Kidney epithelial cell (primary cell): ENCODE results near the gene CLASRP. TPM values are rescaled to one million over a fixed set of nuclear protein-coding genes. Genes with fewer than 3 reads are reported as not detected.
A peak's percentile ranks its signal among the peaks of the same experiment; 100 is the strongest.

Source experiments
- DNase-seq: peaks from one replicate; pipeline ENCODE4 v3.0.0-alpha.2; 2010; ENCODE audit warnings: low read depth
- H3K27me3 ChIP-seq: 2 replicates; pipeline ENCODE4 v1.6.0; 2011; ENCODE audit warnings: low read length; ENCODE audit not compliant: control insufficient read depth, insufficient read depth
- H3K36me3 ChIP-seq: 2 replicates; pipeline ENCODE4 v1.5.1; 2011; ENCODE audit warnings: low read length; ENCODE audit not compliant: control insufficient read depth, insufficient read depth
- H3K4me3 ChIP-seq: 2 replicates; pipeline ENCODE4 v1.5.1; 2011; ENCODE audit warnings: low read depth, mild to moderate bottlenecking, control low read depth, low read length
- total RNA-seq: library from RNA; depleted of rRNA; stranded (reverse); fragments of >200 nt; gene quantifications from 2 replicates; pipeline ENCODE4 v1.2.3, GENCODE V29; 2015
- TF ChIP-seq, protein P1 (sequence below): IDR thresholded peaks from 2 replicates; pipeline ENCODE4 v1.5.1; 2011; ENCODE audit warnings: mild to moderate bottlenecking, moderate library complexity, low read length, control low read depth, inconsistent platforms; ENCODE audit not compliant: insufficient read depth, poor library complexity, severe bottlenecking

The CLASRP gene
- total RNA-seq, 1 donor from 2014 or later = 65.7 TPM

DNA sequence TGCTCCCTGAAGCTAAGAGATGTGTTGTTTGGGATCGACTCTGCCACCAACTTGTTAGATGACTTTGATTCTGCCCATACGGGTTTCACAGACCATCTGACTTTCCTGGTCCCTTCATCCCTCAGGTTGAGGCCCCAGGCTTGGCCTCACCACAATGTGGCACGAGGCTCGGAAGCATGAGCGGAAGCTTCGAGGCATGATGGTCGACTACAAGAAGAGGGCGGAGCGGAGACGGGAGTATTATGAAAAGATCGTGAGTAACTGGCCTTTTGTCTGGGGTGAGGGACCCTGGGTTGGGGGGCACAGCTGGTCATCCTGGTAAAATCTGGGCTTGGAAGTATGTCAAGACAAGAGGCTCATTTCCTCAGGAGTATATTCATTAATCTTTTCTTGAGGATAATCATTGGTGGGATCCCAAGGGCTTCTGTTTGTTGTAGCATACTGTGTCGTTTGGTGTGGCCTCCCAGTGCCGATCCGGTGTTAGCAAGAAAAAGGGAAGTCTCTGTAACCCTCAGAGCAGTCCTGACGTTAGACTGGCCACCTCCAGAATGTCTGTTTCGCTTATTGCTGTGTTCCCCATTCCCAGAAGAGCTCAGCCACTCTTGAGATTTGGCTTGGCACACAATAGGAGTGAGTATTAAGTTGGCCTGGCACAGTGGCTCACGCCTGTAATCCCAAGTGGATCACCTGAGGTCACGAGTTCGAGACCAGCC, 1.4 kb downstream of the CLASRP start:
- TF ChIP-seq, protein P1, sequence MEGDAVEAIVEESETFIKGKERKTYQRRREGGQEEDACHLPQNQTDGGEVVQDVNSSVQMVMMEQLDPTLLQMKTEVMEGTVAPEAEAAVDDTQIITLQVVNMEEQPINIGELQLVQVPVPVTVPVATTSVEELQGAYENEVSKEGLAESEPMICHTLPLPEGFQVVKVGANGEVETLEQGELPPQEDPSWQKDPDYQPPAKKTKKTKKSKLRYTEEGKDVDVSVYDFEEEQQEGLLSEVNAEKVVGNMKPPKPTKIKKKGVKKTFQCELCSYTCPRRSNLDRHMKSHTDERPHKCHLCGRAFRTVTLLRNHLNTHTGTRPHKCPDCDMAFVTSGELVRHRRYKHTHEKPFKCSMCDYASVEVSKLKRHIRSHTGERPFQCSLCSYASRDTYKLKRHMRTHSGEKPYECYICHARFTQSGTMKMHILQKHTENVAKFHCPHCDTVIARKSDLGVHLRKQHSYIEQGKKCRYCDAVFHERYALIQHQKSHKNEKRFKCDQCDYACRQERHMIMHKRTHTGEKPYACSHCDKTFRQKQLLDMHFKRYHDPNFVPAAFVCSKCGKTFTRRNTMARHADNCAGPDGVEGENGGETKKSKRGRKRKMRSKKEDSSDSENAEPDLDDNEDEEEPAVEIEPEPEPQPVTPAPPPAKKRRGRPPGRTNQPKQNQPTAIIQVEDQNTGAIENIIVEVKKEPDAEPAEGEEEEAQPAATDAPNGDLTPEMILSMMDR = no peak
- H3K27me3 ChIP-seq = no peaks in the 10 kb centered on the region
- peaks cover 6% of the 10 kb centered on the region for H3K36me3 ChIP-seq
- peak overlapping the region; percentile 68 for H3K4me3 ChIP-seq
- no peak for DNase-seq

DNA sequence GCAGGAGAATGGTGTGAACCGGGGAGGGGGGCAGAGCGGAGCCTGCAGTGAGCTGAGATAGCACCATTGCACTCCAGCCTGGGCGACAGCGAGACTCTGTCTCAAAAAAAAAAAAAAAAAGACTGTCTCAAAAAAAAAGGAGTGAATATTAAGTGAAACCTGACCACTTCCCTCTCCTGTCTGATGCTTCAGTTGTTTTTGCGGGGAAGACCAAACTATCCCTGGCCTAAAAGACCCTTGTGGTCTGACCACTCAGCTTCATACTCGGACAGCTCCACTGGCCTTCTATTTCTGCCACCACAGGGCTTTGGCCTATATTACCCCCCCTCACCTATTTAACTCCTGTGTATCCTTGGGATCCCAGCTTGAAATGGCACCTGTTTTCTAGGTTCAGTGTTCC, 2.3 kb downstream of the CLASRP start:
- Histone ChIP-seq H3K4me3 (no peak overlapping the region), H3K27me3 (no peaks in the 10 kb centered on the region), H3K36me3 (peaks cover 4% of the 10 kb centered on the region)
- TF ChIP-seq, protein P1 = no peak
- DNase-seq = no peak

DNA sequence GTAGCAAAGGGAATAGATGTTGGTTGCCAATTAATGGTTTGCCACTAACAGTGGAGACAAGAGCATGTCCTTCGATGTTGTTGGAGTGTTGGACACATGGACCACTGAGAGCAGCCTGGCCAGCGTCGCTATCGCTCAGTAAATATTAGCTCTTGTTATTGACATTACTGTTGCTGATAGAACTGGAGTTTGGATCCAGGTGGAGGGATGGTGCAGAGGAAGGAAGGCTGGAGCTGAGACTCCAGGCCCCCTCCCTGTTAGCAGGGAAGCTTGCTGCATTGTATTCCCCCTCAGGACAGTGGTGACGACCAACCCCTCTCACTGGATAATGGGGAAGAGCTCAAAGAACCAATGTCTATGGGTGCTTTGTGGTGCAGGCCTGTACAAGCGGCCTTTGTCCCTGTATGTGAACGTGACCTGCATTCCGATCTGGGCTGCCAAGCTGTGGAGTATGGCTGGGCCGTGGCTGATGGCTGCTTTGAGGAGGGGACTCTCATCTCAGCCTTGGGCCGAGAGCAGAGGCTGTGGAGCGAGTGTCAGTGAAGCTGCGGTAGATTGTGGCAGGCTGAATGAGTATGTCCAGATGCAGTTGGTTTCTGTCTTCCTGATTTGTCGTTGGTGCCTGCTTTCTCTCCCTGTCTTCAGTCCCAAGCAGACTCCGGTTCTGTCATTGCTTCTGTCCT, 7.0 kb downstream of the CLASRP start:
- no peak for DNase-seq
- H3K27me3 ChIP-seq = no peaks in the 10 kb centered on the region
- TF ChIP-seq, protein P1 = no peak
- peaks cover 4% of the 10 kb centered on the region for H3K36me3 ChIP-seq
- no peak overlapping the region for H3K4me3 ChIP-seq

DNA sequence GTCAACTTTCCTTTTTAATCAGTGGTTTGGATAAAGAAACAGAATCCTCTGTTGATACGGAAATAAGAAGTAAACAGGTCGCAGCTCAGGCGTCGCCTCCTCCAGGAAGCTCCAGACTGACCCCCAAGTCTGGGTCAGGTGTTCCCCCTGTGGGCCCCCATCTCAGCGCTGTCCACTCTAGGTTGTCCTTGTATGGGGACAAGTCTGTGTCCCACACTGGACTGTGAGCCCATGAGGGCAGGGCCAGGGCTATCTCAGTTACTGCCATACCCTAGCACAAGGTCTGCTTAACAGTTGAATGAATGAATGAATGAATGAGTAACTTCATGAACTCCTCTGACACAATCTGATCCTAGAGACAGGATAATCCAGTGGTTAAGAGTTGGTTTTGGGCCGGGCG, 7.5 kb downstream of the CLASRP start:
- Histone ChIP-seq H3K4me3 (no peak overlapping the region), H3K36me3 (peaks cover 4% of the 10 kb centered on the region), H3K27me3 (no peaks in the 10 kb centered on the region)
- TF ChIP-seq, protein P1 = no peak
- DNase-seq = no peak

DNA sequence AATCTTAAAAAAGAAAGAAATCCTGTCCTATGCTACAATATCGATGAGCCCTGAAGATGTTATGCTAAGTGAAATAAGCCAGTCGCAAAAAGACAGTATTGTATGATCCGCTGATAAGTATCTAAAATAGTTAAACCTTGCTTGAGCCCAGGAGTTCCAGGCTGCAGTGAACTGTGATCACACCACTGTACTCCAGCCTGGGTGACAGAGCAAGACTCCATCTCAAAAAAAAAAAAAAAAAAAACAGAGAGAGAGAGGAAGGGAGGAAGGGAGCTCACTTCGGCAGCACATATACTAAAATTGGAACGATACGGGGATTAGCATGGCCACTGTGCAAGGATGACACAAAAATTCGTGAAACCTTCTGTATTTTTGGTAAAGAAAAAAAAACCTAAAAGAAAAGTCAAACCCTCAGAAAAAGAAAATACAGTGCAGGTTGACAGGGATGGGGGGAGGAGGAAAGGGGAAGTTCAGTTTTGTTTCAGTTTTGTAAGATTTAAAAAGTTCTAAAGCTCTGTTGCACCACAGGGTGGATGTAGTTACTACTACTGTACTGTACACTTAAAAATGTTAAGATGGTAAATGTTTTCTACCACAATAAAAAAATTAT, 8.4 kb downstream of the CLASRP start:
- Histone ChIP-seq H3K27me3 (no peaks in the 10 kb centered on the region), H3K36me3 (peaks cover 2% of the 10 kb centered on the region), H3K4me3 (no peak overlapping the region)
- TF ChIP-seq, protein P1 = no peak
- no peak for DNase-seq
